ENCODE measurements around the gene KLHL18. TPM values are rescaled to one million over a fixed set of nuclear protein-coding genes. Genes with fewer than 3 reads are reported as not detected.

KLHL18 gene
- polyA plus RNA-seq, 3 donors: 43.4 to 63.3 (median 45.3) TPM

DNA sequence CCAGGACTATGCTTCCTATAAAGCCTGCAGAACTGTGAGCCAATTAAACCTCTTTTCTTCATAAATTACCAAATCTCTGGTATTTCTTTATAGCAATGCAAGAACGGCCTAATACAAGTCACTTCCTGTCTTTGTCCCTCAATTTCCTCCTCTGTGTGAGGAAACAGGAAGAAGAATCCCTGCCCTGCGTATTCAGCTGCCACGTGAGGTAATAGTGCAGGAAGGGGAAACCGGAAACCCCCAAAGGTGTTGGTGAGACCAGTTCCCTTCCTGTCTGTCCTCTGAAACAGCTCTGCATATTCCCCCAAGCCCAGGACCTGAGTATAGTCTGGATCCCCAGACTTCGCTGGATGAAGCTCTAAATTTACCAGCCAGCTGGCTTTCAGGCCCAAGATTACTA lies 80.0 kb downstream of the KLHL18 start:
- Histone ChIP-seq H4K20me1 (ENCODE audit: insufficient read depth, low read length) (no peaks in the 10 kb centered on the region), H3K4me3 (replicated peaks in 1 of 3; ENCODE audit: low read depth in 2 of 3, low read length in 3 of 3) (peak overlapping the region in 1 of 3 experiments; percentile 6), H3K27me3 (ENCODE audit: control insufficient read depth in 2 of 2, insufficient read depth in 2 of 2, low read length in 2 of 2) (no peaks in the 10 kb centered on the region), H3K36me3 (replicated peaks in 1 of 2; ENCODE audit: control insufficient read depth in 1 of 2, insufficient read depth in 2 of 2, low read length in 2 of 2) (no peaks in the 10 kb centered on the region), H3K9me3 (replicated peaks in 1 of 2; ENCODE audit: control insufficient read depth in 1 of 2, insufficient read depth in 1 of 2, low read length in 2 of 2) (peaks cover 27 to 35% of the 10 kb centered on the region in 2 donors), H3K27ac (ENCODE audit: low read depth in 1 of 2, low read length in 2 of 2) (peak overlapping the region; percentile 10 to 56), H3K79me2 (ENCODE audit: insufficient read depth, low read length) (no peaks in the 10 kb centered on the region), H3K9ac (ENCODE audit: insufficient read depth, low read length, poor library complexity, severe bottlenecking) (no peak overlapping the region), H2AFZ (ENCODE audit: insufficient read depth, low read depth, low read length, poor library complexity, severe bottlenecking) (no peak overlapping the region), H3K4me2 (replicated peaks; ENCODE audit: extremely low read depth, low read length, poor library complexity, severe bottlenecking) (peak overlapping the region; percentile 2), H3K4me1 (ENCODE audit: control insufficient read depth in 1 of 2, insufficient read depth in 2 of 2, low read length in 2 of 2) (peaks cover 16 to 26% of the 10 kb centered on the region in 2 donors)
- H3K9me3 Mint-ChIP-seq: peaks cover 29 to 48% (median 41%) of the 10 kb centered on the region in 7 donors
- peak; percentile 47 to 87 (median 77) for DNase-seq
- intact Hi-C loops (cut with micrococcal nuclease): no loop called here
- TF ChIP-seq, protein P1, sequence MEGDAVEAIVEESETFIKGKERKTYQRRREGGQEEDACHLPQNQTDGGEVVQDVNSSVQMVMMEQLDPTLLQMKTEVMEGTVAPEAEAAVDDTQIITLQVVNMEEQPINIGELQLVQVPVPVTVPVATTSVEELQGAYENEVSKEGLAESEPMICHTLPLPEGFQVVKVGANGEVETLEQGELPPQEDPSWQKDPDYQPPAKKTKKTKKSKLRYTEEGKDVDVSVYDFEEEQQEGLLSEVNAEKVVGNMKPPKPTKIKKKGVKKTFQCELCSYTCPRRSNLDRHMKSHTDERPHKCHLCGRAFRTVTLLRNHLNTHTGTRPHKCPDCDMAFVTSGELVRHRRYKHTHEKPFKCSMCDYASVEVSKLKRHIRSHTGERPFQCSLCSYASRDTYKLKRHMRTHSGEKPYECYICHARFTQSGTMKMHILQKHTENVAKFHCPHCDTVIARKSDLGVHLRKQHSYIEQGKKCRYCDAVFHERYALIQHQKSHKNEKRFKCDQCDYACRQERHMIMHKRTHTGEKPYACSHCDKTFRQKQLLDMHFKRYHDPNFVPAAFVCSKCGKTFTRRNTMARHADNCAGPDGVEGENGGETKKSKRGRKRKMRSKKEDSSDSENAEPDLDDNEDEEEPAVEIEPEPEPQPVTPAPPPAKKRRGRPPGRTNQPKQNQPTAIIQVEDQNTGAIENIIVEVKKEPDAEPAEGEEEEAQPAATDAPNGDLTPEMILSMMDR (IDR thresholded peaks at IDR 0.05): no peak
- H3K27ac Mint-ChIP-seq: peak overlapping the region; percentile 57 to 93 (median 84)
- peaks cover 5 to 12% of the 10 kb centered on the region in 2 donors for H3K36me3 Mint-ChIP-seq
- peaks cover 0 to 8% (median 1%) of the 10 kb centered on the region in 3 donors for H3K27me3 Mint-ChIP-seq (ENCODE audit: low read depth in 3 of 3)
- peak overlapping the region in 1 of 2 donors; percentile 48 for H3K4me3 Mint-ChIP-seq
- WGBS (ENCODE audit: insufficient coverage): 21% methylated on average over 3 of the region's 5 CpGs
- peaks cover 20% of the 10 kb centered on the region for H3K4me1 Mint-ChIP-seq

DNA sequence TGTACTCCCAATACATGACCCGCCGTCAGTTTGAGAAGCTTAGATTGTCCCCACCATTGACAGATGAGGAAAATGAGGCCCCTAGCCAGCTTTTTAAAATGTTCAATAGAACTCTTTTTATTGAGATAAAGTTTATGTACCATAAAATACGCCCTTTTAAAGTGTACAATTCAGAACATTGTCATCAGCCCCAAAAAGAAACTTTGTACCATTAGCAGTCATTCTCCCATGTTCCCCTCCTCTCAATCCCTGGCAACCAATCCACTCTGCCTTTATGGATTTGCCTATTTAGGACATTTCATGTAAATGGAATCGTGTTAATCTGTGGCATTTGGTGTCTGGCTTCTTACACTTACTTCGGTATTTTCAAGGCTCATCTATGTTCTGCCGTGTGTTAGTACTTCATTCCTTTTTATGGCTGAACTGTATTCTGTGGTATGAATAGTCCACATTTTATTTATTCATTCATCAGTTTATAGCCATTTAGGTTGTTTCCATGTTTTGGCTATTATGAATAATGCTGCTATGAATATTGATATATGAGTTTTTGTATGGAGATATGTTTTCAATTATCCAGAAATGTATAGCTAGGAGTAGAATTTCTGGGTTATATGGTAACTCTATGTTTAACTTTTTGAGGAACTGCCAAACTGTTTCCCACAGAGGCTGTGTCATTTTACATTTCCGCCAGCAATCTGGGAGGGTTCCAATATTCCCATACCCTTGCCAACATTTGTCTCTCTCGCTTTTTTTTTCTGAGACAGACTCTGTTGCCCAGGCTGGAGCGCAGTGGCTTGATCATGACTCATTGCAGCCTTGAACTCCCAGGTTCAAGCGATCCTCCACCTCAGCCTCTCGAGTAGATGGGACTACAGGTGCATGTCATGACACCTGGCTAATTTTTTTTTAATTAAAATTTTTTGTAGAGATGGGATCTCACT lies 82.7 kb downstream of the KLHL18 start:
- Mint-ChIP-seq H3K9me3 (peaks cover 7 to 22% (median 14%) of the 10 kb centered on the region in 7 donors), H3K36me3 (peaks cover 3% of the 10 kb centered on the region in 2 donors), H3K27me3 (ENCODE audit: low read depth in 3 of 3) (peaks cover 0 to 9% (median 0%) of the 10 kb centered on the region in 3 donors), H3K4me1 (peaks cover 26% of the 10 kb centered on the region), H3K27ac (no peak overlapping the region), H3K4me3 (no peak overlapping the region)
- DNase-seq: peak in 1 of 3 donors; percentile 12
- WGBS (ENCODE audit: insufficient coverage): 57% methylated on average over 5 of the region's 11 CpGs
- intact Hi-C loops (cut with micrococcal nuclease): no loop called here
- H3K4me3 ChIP-seq (replicated peaks in 1 of 3; ENCODE audit: low read depth in 2 of 3, low read length in 3 of 3): no peak overlapping the region
- no peak overlapping the region for H3K4me2 ChIP-seq (replicated peaks; ENCODE audit: extremely low read depth, low read length, poor library complexity, severe bottlenecking)
- H4K20me1 ChIP-seq (ENCODE audit: insufficient read depth, low read length): no peaks in the 10 kb centered on the region
- H3K9ac ChIP-seq (ENCODE audit: insufficient read depth, low read length, poor library complexity, severe bottlenecking): no peak overlapping the region
- H3K9me3 ChIP-seq (replicated peaks in 1 of 2; ENCODE audit: control insufficient read depth in 1 of 2, insufficient read depth in 1 of 2, low read length in 2 of 2): peaks cover 0 to 7% of the 10 kb centered on the region in 2 donors
- TF ChIP-seq, protein P1 (IDR thresholded peaks at IDR 0.05): no peak
- H3K27me3 ChIP-seq (ENCODE audit: control insufficient read depth in 2 of 2, insufficient read depth in 2 of 2, low read length in 2 of 2): no peaks in the 10 kb centered on the region
- no peaks in the 10 kb centered on the region for H3K79me2 ChIP-seq (ENCODE audit: insufficient read depth, low read length)
- H3K27ac ChIP-seq (ENCODE audit: low read depth in 1 of 2, low read length in 2 of 2): no peak overlapping the region
- no peaks in the 10 kb centered on the region for H3K36me3 ChIP-seq (replicated peaks in 1 of 2; ENCODE audit: control insufficient read depth in 1 of 2, insufficient read depth in 2 of 2, low read length in 2 of 2)
- H2AFZ ChIP-seq (ENCODE audit: insufficient read depth, low read depth, low read length, poor library complexity, severe bottlenecking): no peak overlapping the region
- peaks cover 16 to 29% of the 10 kb centered on the region in 2 donors for H3K4me1 ChIP-seq (ENCODE audit: control insufficient read depth in 1 of 2, insufficient read depth in 2 of 2, low read length in 2 of 2)
